ENCODE measurements around the gene TEN1. TPM values are rescaled to one million over a fixed set of nuclear protein-coding genes. Genes with fewer than 3 reads are reported as not detected.

The TEN1 gene
- total RNA-seq, 1 donor from 2014 or later: 10.3 TPM

GRCh38 chr17:76014925-76015261 is 35.9 kb downstream of the TEN1 start:
- Histone ChIP-seq H3K27me3 (no peaks in the 10 kb centered on the region), H3K4me1 (peaks cover 8% of the 10 kb centered on the region), H3K36me3 (peaks cover 0 to 13% of the 10 kb centered on the region in 2 donors), H3K4me3 (no peak overlapping the region), H3K27ac (no peak overlapping the region), H3K9me3 (no peaks in the 10 kb centered on the region)
- no peak for DNase-seq (ENCODE audit: extremely low spot score in 2 of 2)
- intact Hi-C loops (cut with DNase I): no loop called here
- TF ChIP-seq POLR2A (IDR thresholded peaks at IDR 0.05) (no peak), CTCF (IDR thresholded peaks at IDR 0.05) (no peak), POLR2AphosphoS5 (IDR thresholded peaks at IDR 0.05; ENCODE audit: insufficient read depth in 1 of 2, low read depth in 1 of 2) (no peak)

DNA sequence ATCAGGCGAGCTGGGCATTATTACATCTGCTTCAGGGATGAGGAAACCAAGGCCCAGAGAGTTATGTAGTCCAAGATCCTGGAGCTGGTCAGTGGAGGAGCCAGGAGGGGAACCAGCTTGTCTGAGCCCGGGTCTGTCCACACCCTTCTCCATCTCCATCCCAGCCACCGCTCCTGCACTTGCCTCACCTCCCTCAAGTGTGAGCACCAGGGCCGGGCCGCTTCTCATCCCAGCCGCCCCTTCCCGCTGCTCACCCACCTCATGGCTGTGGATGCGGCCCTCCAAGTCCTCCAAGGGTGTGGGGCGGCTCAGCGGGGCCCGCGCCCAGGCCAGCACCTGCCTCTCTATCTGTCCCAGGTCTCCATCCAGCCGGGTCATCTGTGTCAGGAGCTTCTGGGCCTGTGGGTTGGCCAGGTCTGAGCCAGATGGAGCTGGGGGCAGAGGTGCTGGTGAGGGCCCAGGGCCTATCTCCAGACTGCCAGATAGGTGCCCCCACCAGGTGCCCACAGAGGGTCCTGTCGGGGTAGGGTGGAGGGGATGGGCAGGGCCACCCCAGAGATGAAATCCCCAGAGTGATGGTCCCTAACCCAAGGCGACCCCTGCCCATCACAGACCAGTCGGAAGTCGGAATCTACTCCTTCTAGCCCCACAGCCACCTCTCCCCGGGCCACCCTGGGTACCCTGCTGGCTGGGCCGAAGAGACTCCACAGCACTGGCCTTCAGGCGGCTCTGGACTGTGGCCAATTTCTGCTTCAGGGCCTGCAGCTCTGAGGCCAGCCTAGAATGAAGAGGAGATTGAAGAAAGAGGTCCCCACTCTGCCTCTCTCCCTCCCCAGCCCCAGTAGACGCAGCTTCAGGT is 38.7 kb downstream of the TEN1 start:
- no peak overlapping the region for H3K27ac ChIP-seq
- DNase-seq (ENCODE audit: extremely low spot score in 2 of 2): no peak
- peaks cover 8% of the 10 kb centered on the region for H3K4me1 ChIP-seq
- no peaks in the 10 kb centered on the region for H3K27me3 ChIP-seq
- no peak overlapping the region for H3K4me3 ChIP-seq
- intact Hi-C loops (cut with DNase I): no loop called here
- H3K9me3 ChIP-seq: no peaks in the 10 kb centered on the region
- peaks cover 0 to 10% of the 10 kb centered on the region in 2 donors for H3K36me3 ChIP-seq
- no peak for TF ChIP-seq POLR2AphosphoS5 (IDR thresholded peaks at IDR 0.05; ENCODE audit: insufficient read depth in 1 of 2, low read depth in 1 of 2)
- TF ChIP-seq POLR2A (IDR thresholded peaks at IDR 0.05): no peak
- no peak for TF ChIP-seq CTCF (IDR thresholded peaks at IDR 0.05)

- H3K9me3 ChIP-seq: no peaks in the 10 kb centered on the region
- peaks cover 0 to 10% of the 10 kb centered on the region in 2 donors for H3K36me3 ChIP-seq
- intact Hi-C loops (cut with DNase I): no loop called here
- peaks cover 8% of the 10 kb centered on the region for H3K4me1 ChIP-seq
- no peaks in the 10 kb centered on the region for H3K27me3 ChIP-seq
- DNase-seq (ENCODE audit: extremely low spot score in 2 of 2): no peak
- no peak overlapping the region for H3K27ac ChIP-seq
- no peak overlapping the region for H3K4me3 ChIP-seq
- TF ChIP-seq POLR2AphosphoS5 (IDR thresholded peaks at IDR 0.05; ENCODE audit: insufficient read depth in 1 of 2, low read depth in 1 of 2) (no peak), CTCF (IDR thresholded peaks at IDR 0.05) (no peak), POLR2A (IDR thresholded peaks at IDR 0.05) (no peak)
These were observed 39.3 kb downstream of the TEN1 start for GRCh38 chr17:76018340-76018680.

DNA sequence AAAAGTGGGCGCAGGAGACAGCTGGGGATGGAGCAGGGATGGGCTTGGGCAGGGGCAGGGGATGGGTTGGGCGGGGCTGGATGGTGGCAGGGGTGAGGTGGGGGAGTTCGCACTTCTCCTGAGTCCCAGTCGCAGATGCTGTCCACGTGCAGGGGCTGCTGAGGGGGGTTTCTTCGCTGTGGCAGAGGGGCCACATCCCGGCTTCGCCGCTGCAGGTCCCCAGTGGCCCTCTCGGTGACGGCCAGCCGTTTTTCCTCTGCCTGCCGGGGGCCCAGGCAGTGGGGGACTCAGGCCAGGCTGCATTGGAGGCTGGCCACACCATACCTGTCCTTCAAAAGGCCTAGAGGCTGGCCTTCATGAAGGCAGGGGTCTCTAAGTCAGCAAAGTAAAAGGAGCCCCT is 39.8 kb downstream of the TEN1 start:
- H3K36me3 ChIP-seq: peaks cover 0 to 10% of the 10 kb centered on the region in 2 donors

More for the DNA sequence above, 39.8 kb downstream of the TEN1 start:
- intact Hi-C loops (cut with DNase I): no loop called here
- Histone ChIP-seq H3K4me1 (peaks cover 7% of the 10 kb centered on the region), H3K4me3 (no peak overlapping the region), H3K27ac (no peak overlapping the region), H3K9me3 (no peaks in the 10 kb centered on the region), H3K27me3 (no peaks in the 10 kb centered on the region)
- DNase-seq (ENCODE audit: extremely low spot score in 2 of 2): no peak
- TF ChIP-seq CTCF (IDR thresholded peaks at IDR 0.05) (no peak), POLR2AphosphoS5 (IDR thresholded peaks at IDR 0.05; ENCODE audit: insufficient read depth in 1 of 2, low read depth in 1 of 2) (no peak), POLR2A (IDR thresholded peaks at IDR 0.05) (no peak)

All from vagina (tissue), 2 donors.